AG08395 (cell line): ENCODE data around the gene WARS2.
A peak's percentile ranks its signal among the peaks of the same experiment; 100 is the strongest.

ENCODE experiments used
- DNase-seq: peaks from one replicate; pipeline ENCODE4 v3.0.0; 2012; ENCODE audit warnings: mixed read lengths, low spot score

WARS2 gene

DNA sequence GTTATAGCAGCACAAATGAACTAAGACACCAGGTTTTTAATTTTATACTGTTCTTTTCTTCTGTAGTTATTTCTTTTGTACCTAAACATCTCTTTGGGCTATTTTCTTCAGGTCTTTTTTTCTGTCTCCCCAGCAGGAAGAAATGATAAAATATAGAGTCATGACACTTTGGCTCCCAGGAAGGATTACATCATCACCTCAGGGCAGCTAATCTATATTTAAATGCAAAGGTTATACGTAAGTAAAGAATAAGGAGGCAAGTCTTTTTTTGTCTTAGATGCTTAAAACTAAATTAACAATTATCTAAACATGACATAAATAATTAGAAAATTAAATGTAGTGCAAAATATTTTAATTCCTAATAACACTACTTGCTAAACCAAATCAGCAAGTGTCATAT lies 57.0 kb downstream of the WARS2 start:
- DNase-seq: no peak

DNA sequence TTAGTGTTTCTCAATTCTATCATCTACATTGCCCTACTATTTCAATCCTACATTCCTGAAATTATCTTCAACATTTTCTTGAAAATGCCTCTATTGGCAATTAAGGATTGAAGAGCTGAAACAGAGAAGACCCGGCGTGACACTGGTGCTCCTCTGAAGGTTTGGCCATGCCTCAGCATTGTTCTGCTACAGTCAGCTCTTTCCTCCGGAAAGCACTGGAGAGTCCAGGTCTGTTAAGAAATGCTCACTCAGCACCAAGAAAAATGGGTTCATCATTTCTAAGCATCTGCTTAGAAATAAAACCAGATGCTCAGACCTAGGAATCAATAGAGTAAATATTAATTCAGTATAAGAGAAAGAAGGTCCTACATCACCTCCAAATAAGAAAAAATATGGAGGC lies 58.8 kb downstream of the WARS2 start:
- DNase-seq: no peak

DNA sequence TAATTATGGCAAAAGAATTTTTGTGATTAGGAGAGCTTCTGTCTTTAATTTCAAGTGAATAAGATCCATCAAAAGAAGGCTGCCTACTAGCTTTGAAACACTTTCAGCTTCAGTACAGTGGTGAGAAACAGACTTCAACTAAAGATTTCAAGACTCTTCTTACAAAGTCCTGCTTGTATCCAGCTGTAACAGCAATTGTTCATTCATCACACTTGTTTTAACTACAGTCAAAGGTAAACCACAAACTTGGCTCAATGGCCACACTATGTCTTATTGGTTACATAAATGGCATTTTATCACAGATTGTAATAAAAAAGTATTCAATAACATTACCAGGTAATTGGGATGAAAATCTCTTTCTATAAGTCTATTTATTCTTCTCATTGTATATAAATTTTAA lies 59.2 kb downstream of the WARS2 start:
- no peak for DNase-seq

DNA sequence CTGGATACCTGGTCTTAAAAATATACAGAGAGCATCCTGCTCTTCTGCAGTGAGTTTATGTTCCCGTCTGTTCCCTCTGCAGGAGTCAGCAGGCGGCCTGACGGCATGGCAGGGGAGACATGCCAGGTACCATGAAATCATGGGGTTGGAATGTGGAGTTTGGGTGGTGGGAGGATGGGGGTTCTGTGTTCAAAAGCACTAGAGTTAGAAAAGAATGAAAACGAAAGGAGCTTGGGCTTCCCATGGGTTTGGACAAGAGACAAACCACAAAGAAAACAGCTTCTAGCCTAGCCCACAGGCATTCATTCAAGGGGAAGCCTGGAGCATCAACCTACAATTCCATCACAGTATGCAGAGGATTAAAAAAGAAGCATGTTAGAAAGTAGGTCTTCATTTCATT lies 59.9 kb downstream of the WARS2 start:
- peak; percentile 87 for DNase-seq

DNA sequence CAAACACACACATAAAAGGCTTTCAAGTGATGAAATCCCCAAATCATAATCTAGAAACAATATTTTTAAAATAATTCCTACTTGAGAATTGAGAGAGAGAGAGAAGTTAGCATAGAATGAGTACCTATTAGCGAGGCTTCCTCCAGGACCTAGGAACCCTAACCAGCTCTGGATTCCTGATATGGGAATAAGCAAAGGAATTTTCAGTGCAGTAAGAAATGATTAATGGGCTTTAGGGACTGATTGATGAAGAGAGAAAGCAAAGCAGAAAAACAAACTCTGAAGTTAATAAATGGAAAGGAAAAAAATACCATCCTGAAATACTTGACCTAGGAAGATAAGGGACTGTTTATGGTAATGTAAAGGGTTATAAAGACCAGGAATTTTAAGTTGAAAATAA lies 60.6 kb downstream of the WARS2 start:
- no peak for DNase-seq

DNA sequence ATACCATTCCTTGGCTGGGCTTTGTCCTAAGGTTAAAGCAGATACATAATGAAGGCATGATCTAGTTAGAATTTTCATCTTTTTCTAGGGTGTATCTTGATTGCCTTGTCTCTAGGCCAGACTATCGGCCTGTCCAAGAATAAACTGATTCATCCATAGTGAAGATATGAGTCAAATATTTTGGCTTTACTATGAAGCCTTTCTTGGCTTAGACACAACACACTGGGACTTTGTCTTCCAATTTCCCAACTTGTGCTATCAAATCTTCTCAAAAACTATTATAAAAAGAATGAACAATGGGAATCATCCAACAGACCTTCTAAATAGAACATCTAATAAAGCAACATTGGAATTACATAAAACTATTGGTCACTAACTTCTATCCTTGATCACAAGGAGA lies 64.8 kb downstream of the WARS2 start:
- DNase-seq: peak; percentile 85

DNA sequence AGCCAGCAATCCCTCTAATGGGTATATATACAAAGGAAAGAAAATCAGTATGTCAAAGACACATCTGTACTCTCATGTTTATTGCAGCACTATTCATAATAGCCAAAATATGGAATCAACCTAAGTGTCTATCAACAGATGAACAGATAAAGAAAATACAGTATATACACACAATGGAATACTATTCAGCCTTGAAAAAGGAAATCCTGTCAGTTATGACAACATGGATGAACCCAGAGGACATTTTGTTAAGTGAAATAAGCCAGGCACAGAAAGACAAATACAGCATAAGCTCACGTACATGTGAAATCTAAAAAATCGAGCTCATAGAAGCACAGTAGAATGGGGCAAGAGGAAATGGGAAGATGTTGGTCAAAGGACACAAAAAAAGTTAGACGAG lies 69.1 kb downstream of the WARS2 start:
- DNase-seq: no peak

DNA sequence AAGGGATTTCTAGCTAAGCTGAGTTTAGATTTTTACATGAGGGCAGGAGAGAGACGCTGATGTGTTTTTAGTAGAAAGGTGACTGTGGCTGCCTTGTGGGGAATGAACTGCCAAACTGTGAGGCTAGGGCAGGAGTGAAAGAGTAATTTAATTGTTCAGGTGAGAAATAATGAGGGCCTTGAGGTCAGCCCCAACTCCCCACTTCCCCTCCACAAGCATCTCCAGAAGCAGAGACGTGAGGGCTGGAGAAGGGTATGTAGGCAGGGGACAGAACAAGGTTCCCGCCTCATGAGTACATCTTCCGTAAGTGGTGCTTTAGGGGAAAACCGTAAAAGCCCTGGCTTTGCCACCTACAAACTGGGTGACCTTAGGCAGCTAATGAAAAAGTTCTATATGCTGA lies 70.8 kb downstream of the WARS2 start:
- no peak for DNase-seq

DNA sequence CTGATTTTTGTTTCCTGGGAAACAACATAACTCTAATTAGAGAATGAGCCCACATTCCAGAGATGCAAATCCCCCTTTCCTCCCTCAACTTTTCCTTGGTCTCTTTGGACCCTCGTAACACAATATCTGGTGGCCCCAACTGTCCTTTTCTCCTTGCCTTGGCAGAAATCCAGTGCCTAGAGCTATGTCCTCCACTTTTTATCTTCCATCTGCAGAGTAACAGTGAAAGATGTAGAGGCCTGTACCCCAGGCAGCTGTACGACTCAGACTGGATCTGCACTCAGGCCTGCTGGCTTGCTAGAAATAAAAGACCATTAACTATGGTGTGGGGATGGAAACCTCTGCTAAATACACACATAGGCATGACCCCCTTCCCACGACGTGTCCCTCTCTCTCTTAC lies 72.0 kb downstream of the WARS2 start:
- no peak for DNase-seq

DNA sequence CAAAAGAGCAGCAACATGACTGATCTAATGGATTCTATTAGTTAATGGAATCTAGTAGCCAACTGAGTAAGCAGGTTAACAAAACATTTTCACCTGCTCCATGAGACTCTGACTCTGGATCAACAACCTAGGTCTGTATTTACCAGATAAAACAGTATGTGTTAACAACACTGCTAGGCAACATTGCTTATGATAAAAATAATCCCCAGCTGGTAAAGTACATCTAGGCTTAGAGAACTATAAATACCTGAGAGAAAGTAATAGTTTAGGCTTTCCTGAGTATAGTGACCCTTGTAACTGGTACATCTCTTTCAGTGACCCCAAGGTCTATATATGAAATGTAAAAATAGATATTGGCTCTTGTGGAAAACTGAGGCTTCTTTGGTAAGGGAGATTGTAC lies 78.8 kb downstream of the WARS2 start:
- no peak for DNase-seq

DNA sequence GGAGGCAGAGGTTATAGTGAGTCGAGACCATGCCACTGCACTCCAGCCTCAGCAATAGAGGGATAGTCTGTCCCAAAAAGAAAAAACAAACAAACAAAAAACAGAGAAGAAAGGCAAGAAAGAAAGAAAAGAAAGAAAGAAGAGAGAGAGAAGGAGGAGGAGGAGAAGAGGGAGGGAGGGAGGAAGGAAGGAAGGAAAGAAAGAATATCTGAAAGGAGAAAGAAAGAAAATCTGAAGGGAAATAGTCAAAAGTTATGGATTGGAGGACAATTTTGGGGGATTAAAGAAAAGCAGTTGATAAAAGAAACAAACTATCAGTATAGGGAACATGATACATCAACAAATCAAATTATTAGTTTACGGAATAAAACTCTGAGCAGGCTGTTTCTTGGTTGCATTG lies 84.9 kb downstream of the WARS2 start:
- no peak for DNase-seq

DNA sequence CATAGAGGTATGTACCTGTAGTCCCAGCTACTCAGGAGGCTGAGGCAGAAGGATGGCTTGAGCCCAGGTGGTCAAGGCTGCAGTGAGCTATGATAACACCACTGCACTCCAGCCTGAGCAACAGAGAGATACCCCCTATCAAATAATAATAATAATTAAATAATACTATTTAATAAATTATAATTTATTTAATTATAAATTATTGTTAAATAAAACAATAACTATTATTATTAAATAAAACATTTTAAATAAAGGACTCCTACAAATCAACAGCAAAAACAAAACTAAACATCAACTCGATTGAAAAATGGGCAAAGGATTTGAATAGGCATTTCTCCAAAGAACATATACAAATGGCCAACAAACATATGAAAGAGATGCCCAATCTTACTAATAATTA lies 86.5 kb downstream of the WARS2 start:
- no peak for DNase-seq

DNA sequence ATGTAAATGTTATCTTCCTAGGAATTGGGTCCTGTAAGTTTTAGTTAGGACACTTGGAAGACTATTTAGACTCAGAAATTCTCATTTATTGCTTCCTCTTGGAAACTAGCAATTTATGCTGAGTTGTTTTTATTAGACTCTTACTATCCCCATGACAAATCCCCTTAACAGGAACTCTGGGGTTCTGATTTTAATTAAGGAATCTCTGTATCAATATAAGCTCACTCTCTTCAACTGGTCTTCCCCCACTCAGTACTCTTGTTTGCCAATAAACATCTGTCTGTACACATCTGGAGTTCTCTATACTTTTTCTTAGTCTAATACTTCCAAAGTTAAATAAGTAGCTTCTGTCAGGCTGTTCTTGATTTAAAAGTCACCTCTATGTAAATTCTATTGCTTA lies 88.2 kb downstream of the WARS2 start:
- no peak for DNase-seq

DNA sequence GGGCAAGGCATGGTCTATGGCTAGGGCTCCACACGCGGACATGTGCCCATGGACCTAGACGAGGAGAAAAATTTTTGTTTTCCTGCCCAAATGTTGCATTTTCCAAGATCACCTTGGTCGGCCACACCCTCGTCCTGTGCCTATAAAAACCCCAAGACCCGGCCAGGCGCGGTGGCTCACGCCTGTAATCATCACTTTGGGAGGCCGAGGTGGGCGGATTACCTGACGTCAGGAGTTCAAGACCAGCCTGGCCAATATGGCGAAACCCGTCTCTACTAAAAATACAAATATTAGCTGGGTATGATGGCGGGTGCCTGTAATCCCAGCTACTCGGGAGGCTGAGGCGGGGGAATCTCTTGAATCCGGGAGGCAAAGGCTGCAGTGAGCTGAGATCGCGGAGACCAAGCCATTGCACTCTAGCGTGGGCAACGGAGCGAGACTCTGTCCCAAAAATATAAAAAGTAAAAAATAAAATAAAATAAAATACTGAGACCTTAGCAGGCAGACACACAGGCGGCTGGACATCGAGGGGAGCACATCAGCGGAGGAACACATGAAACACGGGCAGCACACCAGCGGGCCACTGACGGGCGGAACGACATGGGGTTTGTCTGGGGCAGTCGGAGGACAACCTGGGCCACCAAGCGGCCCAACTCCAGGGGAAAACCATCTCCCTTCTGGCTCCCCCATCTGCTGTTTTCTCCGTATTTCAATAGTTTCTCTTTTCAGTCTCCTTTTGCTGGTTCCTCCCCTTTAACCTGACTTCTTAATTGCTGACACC lies 91.6 kb downstream of the WARS2 start:
- DNase-seq: no peak

DNA sequence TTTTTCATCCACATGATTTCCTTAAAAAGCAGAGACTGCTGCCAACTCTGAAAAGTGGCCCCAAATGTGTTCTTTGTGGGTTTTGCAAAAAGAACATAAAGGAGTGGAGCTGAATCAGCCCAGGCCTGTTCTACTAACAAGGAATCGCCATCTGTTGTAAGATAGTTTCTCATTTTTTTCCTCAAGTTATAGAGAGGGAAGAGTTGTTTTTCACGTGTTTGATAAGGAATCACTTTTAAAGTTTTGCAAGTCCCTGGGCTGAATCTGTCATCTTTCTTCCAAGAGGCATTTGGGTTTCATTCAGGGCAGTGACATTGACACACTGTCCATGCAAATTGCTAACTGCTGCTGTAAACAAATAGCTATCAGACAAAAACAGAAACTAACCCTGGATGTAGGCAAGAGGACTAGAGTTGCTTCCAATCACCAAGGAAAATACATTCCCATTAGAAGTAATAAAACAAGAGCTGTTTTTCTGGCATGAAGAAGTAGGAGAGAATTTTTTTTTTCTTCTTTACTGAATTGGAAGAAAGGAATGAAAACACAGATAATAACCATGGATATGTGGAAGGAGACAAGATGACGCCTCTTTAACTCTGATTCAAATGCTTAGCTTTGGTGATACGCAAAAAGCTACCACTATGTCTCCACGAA lies 93.5 kb downstream of the WARS2 start:
- peak; percentile 61 for DNase-seq

DNA sequence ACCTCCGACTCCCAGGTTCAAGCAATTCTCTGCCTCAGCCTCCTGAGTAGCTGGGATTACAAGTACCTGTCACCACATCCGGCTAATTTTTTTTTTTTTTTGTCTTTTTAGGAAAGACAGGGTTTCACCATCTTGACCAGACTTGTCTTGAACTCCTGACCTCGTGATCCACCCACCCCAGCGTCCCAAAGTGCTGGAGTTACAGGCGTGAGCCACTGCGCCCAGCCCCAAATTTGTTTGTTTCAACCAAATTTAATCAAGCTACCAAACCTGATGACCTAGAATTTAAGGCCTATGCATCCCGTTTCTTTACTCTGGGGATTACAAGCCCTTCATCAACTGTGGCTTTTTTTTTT lies 94.0 kb downstream of the WARS2 start:
- no peak for DNase-seq

DNA sequence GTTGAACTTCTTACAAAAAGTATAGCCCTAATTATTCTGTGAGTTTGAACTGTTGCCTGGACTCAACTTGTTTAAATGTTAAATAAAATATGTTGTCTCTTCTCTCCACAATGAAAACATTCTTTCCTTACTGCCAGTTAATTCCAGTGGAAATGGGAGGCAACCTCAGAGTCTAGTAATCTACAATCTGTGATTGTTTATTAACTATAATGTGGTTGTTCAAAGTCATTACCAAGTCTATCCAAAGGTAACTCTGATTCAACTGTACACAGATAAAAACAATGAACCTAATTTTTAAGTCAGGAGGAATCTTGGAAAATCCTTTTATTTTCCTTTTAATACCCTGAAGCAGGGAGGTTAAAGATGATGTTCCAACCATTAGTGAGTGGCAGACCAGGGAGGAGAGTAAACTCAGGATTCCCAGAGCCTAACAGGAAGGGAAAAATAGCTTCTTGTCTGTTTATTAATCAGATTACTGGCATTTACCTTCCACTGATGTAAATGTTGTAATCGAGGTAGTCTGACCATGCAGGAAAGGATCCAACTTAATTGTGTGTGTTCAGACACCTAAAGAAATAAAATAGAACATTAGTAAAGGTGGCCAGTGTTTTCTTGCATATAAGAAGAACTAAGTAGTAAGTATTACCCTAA lies 95.2 kb downstream of the WARS2 start:
- no peak for DNase-seq

DNA sequence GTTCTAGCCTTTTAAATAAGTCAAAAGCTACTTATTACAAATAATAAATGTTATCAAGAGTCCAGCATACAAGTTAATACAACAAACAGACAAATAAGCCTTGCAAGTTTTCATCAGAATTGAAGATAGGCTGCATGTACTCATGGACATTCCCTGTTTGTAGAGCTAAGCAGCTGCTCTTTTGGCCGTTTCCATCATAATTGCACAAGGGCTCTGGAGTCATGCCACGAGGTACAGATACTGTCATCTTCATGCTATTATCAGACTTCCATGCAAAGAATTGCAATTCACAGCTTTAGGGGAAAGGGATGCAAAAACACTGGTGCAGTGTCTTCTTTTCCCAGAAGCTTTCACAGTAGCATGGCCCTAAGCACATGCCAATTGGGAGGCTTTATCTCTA lies 99.5 kb downstream of the WARS2 start:
- DNase-seq: peak; percentile 63

DNA sequence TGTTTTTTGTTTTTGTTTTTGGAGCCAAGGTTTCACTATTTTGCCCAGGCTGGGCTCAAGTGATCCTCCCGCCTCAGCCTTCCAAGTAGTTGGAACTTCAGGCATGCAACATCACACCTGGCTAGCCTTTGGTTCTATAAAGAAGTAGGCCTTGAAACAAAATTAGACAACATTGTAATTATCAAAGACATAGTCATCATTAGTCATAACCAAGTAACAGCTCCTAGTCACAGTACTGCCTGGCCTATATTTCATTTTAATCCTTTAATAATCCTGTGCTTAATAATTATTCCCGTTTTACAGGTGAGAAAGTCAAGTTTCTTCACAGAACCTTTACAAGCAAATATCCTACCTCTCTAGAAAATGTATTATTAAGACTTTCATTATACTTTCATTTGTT lies 100.0 kb downstream of the WARS2 start:
- no peak for DNase-seq

DNA sequence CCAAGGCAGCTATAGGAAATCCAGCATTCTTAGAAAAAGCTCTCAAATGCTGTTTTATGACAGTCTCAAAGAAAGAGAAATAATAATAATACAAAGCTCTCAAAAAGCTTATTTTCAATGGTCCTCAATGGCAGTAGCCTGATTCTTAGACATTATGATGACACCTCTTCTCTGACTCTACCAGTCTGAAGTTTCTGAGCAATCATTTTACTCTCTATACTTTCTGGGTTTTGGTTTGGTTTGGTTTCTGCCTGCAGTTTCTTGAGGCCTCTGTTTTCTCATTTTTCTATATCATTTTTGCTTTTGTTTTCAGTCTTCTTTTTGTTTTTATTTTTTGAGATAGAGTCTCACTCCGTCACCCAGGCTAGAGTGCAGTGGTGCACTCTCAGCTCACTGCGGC lies 102.1 kb downstream of the WARS2 start:
- DNase-seq: no peak

DNA sequence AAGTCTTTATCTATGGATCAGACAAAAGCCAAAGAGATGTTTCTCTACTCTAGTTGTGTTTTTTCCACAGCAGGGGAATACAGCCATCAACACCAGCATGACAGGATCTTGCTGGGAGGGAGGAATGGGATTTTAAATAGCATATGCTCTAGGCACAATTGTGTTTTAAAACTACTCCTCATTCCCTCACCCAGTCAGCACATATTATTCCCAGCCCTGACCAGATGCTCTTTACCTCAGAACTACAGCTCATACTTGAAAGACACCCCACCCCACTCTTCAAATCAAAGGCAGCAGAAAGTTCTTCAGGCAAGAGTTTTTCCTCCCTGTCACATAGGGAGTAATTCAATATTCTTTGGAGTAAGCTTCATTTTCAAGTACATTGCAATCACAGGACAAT lies 106.1 kb downstream of the WARS2 start:
- DNase-seq: no peak

DNA sequence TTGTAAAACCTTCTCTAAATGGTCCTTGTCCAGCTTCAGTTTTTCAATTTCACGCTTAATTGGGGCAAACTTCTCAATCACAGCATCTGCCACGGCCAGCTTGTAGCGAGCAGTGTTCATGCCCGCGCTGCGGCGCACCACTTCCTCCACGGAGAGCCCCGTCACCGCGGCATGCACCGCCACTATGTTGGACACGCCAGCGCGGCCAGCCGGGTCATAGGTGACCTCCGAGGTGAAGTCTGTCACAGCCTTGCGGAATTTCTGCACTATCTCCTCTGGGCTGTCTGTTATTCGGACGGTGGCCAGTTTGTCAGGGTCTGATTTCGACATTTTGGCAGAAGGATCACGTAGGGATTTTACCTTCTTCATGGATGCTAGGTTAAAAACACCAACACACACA lies 107.5 kb downstream of the WARS2 start:
- DNase-seq: no peak

DNA sequence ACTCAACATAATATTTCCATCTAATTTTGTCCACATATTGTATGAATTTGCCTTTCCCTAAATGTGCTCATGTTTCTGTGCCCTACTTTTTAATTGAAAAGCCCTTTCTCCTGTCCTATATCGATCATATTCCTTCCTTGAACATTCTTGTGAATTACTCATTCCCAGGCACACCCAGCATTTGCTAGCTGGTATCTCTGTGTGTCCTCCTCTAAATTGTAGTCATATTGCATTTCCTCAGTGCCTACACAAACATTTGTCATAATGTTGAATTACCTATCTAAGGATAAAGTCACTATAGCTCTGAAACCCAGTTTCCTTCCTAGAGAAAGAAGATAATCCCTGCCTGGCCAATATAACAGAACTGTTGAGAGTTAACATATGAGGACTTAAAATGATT lies 112.7 kb downstream of the WARS2 start:
- DNase-seq: no peak

DNA sequence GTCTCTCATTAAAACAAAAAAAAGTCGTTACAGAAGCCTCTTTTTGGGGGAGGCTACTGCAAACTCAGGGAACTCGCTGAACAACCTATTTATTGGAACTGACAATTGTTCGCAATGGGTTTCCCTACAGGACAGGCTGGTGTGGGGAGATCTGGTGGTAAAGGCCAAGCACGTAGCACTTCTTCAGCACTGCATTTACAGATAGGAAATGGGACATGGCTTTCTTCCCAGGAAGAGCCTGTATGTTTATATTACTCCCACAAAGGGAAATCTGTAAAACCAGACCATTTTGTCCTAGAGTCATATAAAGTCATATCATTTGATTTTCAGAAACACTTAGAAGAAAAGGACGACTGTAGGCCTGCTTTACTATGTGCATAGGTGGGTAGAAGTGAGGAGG lies 113.5 kb downstream of the WARS2 start:
- no peak for DNase-seq
